Mesenchymal stem cell (in vitro differentiated cells and primary cell): Measurements from ENCODE around the gene ETV3L.
A peak's percentile ranks its signal among the peaks of the same experiment; 100 is the strongest.

ENCODE experiments used
- DNase-seq: peaks from one replicate; pipeline ENCODE4 v3.0.0-alpha.2; 2013
- H2AFZ ChIP-seq: one replicate; pipeline ENCODE4 v1.6.1; 2013; ENCODE audit warnings: low read depth, mild to moderate bottlenecking, control low read depth, inconsistent platforms, low read length, moderate library complexity
- H2AK5ac ChIP-seq: 2 replicates; pipeline ENCODE4 v1.6.1; 2013; ENCODE audit warnings: low read length, moderate library complexity, mild to moderate bottlenecking, inconsistent platforms; ENCODE audit not compliant: severe bottlenecking
- H2BK120ac ChIP-seq: one replicate; pipeline ENCODE4 v1.6.1; 2013; ENCODE audit warnings: low read depth, mild to moderate bottlenecking, inconsistent platforms, low read length, moderate library complexity
- H2BK12ac ChIP-seq, 2 experiments: one replicate each; pipeline ENCODE4 v1.6.1; 2013; ENCODE audit warnings: inconsistent platforms in 2 of 2, low read length in 2 of 2, mild to moderate bottlenecking in 2 of 2, moderate library complexity in 2 of 2, control low read depth in 1 of 2
- H2BK15ac ChIP-seq: one replicate; pipeline ENCODE4 v1.6.1; 2013; ENCODE audit warnings: mild to moderate bottlenecking, low read depth, inconsistent platforms; ENCODE audit not compliant: poor library complexity, severe bottlenecking
- H2BK5ac ChIP-seq: 2 replicates; pipeline ENCODE4 v1.6.1; 2013; ENCODE audit warnings: low read depth, mild to moderate bottlenecking, low read length, control low read depth, inconsistent platforms; ENCODE audit not compliant: poor library complexity, severe bottlenecking
- H3K14ac ChIP-seq, 2 experiments: one replicate each; pipeline ENCODE4 v1.6.1; 2013; ENCODE audit warnings: inconsistent platforms in 2 of 2, low read length in 2 of 2, control low read depth in 1 of 2, mild to moderate bottlenecking in 1 of 2, moderate library complexity in 1 of 2
- H3K18ac ChIP-seq, 2 experiments: one replicate each; pipeline ENCODE4 v1.6.1; 2013; ENCODE audit warnings: inconsistent platforms in 2 of 2, low read length in 2 of 2, control low read depth in 1 of 2, low read depth in 1 of 2, mild to moderate bottlenecking in 1 of 2
- H3K23ac ChIP-seq, 2 experiments: one replicate each; pipeline ENCODE4 v1.6.1; 2013; ENCODE audit warnings: inconsistent platforms in 2 of 2, low read length in 2 of 2, mild to moderate bottlenecking in 2 of 2, moderate library complexity in 2 of 2, control low read depth in 1 of 2
- H3K27ac ChIP-seq: 2 replicates; pipeline ENCODE4 v1.5.1; 2013; ENCODE audit warnings: mild to moderate bottlenecking, moderate library complexity, low read length, control low read depth, inconsistent platforms; ENCODE audit not compliant: poor library complexity, severe bottlenecking
- H3K27me3 ChIP-seq, 2 experiments: 2 replicates each; pipeline versions ENCODE4 v1.6.1 to v1.7.0; 2013; ENCODE audit warnings: low read length in 2 of 2, mild to moderate bottlenecking in 2 of 2, moderate library complexity in 2 of 2, control low read depth in 1 of 2, inconsistent platforms in 1 of 2; ENCODE audit not compliant: control insufficient read depth in 1 of 2, insufficient read depth in 1 of 2
- H3K36me3 ChIP-seq, 2 experiments: 2 replicates each; pipeline versions ENCODE4 v1.6.1 to v1.7.0; 2013; ENCODE audit warnings: low read length in 2 of 2, control low read depth in 1 of 2, inconsistent platforms in 1 of 2, low read depth in 1 of 2, mild to moderate bottlenecking in 1 of 2; ENCODE audit not compliant: insufficient read depth in 2 of 2, control insufficient read depth in 1 of 2
- H3K4ac ChIP-seq, 2 experiments: one replicate each; pipeline ENCODE4 v1.6.1; 2013; ENCODE audit warnings: inconsistent platforms in 2 of 2, low read length in 2 of 2, mild to moderate bottlenecking in 2 of 2, moderate library complexity in 2 of 2, control low read depth in 1 of 2, low read depth in 1 of 2
- H3K4me1 ChIP-seq: 2 replicates; pipeline ENCODE4 v1.6.1; 2013; ENCODE audit warnings: low read depth, low read length, control low read depth; ENCODE audit not compliant: control insufficient read depth, insufficient read depth
- H3K4me2 ChIP-seq: 2 replicates; pipeline ENCODE4 v1.6.1; 2013; ENCODE audit warnings: low read length, mild to moderate bottlenecking, inconsistent platforms; ENCODE audit not compliant: poor library complexity, severe bottlenecking
- H3K4me3 ChIP-seq, 2 experiments: 2 replicates each; pipeline versions ENCODE4 v1.5.1 to v1.7.0; 2013; ENCODE audit warnings: low read length in 2 of 2, mild to moderate bottlenecking in 2 of 2, control low read depth in 1 of 2, low read depth in 1 of 2; ENCODE audit not compliant: insufficient read depth in 1 of 2
- H3K79me1 ChIP-seq: replicated peaks from 2 replicates; pipeline ENCODE4 v1.6.1; 2013; ENCODE audit warnings: mild to moderate bottlenecking, control low read depth, low read length, inconsistent platforms; ENCODE audit not compliant: poor library complexity, severe bottlenecking
- H3K9ac ChIP-seq: 2 replicates; pipeline ENCODE4 v1.7.0; 2013; ENCODE audit warnings: mild to moderate bottlenecking, low read length, moderate library complexity
- H3K9me3 ChIP-seq: 2 replicates; pipeline ENCODE4 v1.7.0; 2013; ENCODE audit warnings: mild to moderate bottlenecking, low read length; ENCODE audit not compliant: control insufficient read depth
- H4K8ac ChIP-seq: one replicate; pipeline ENCODE4 v1.6.1; 2013; ENCODE audit warnings: inconsistent platforms, mild to moderate bottlenecking, low read length, moderate library complexity
- H4K91ac ChIP-seq: one replicate; pipeline ENCODE4 v1.6.1; 2013; ENCODE audit warnings: mild to moderate bottlenecking, low read length, inconsistent platforms
- WGBS: methylation state at CpG from one replicate; pipeline ENCODE4 v1.1.7; 2013; ENCODE audit warnings: mixed read lengths; 5-methylcytosine and 5-hydroxymethylcytosine counted together

The ETV3L gene

GRCh38 chr1:157145076-157145475 is 45.5 kb upstream of the ETV3L start:
- Histone ChIP-seq H3K23ac (no peak overlapping the region), H3K36me3 (no peaks in the 10 kb centered on the region), H3K14ac (no peak overlapping the region), H3K4me3 (no peak overlapping the region), H2BK12ac (no peak overlapping the region), H3K27ac (no peak overlapping the region), H3K27me3 (no peaks in the 10 kb centered on the region), H3K4me1 (no peaks in the 10 kb centered on the region), H4K8ac (no peak overlapping the region), H2AFZ (no peak overlapping the region), H2BK120ac (no peak overlapping the region), H2BK5ac (no peak overlapping the region), H2BK15ac (no peak overlapping the region), H3K9me3 (no peaks in the 10 kb centered on the region), H3K79me1 (no peaks in the 10 kb centered on the region), H3K4me2 (no peak overlapping the region), H3K18ac (no peak overlapping the region), H2AK5ac (no peak overlapping the region), H3K9ac (no peak overlapping the region), H4K91ac (no peak overlapping the region), H3K4ac (no peak overlapping the region)
- DNase-seq, result no peak
- WGBS, result 100% methylated on average over 1 of the region's 1 CpG

GRCh38 chr1:157144509-157144908 is 44.9 kb upstream of the ETV3L start:
- H2AFZ ChIP-seq, result no peak overlapping the region

GRCh38 chr1:157142765-157143423 is 43.3 kb upstream of the ETV3L start:
- no peaks in the 10 kb centered on the region for H3K27me3 ChIP-seq
- no peaks in the 10 kb centered on the region for H3K79me1 ChIP-seq
- H3K36me3 ChIP-seq, result no peaks in the 10 kb centered on the region
- no peak overlapping the region for H3K18ac ChIP-seq
- no peaks in the 10 kb centered on the region for H3K9me3 ChIP-seq
- H3K9ac ChIP-seq, result no peak overlapping the region
- 100% methylated on average over 1 of the region's 3 CpGs for WGBS
- no peak overlapping the region for H2BK12ac ChIP-seq
- H3K27ac ChIP-seq, result no peak overlapping the region
- no peak overlapping the region for H3K14ac ChIP-seq
- no peak overlapping the region for H3K4me2 ChIP-seq
- no peak overlapping the region for H4K8ac ChIP-seq
- no peak overlapping the region for H2AFZ ChIP-seq
- DNase-seq, result no peak
- no peak overlapping the region for H4K91ac ChIP-seq
- no peak overlapping the region for H3K23ac ChIP-seq
- H3K4ac ChIP-seq, result no peak overlapping the region
- no peak overlapping the region for H2BK15ac ChIP-seq
- H2BK5ac ChIP-seq, result no peak overlapping the region
- no peaks in the 10 kb centered on the region for H3K4me1 ChIP-seq
- no peak overlapping the region for H2AK5ac ChIP-seq
- H3K4me3 ChIP-seq, result no peak overlapping the region
- H2BK120ac ChIP-seq, result no peak overlapping the region

More at GRCh38 chr1:157144509-157144908, 44.9 kb upstream of the ETV3L start:
- no peak overlapping the region for H3K4me2 ChIP-seq
- no peak overlapping the region for H2AK5ac ChIP-seq
- H3K9ac ChIP-seq, result no peak overlapping the region
- no peak overlapping the region for H3K4ac ChIP-seq
- H3K9me3 ChIP-seq, result no peaks in the 10 kb centered on the region
- H3K27me3 ChIP-seq, result no peaks in the 10 kb centered on the region
- H2BK12ac ChIP-seq, result no peak overlapping the region
- H2BK120ac ChIP-seq, result no peak overlapping the region
- H4K8ac ChIP-seq, result peak overlapping the region; percentile 13
- no peak overlapping the region for H3K4me3 ChIP-seq
- H2BK5ac ChIP-seq, result no peak overlapping the region
- H3K4me1 ChIP-seq, result no peaks in the 10 kb centered on the region
- no peak overlapping the region for H3K14ac ChIP-seq
- no peaks in the 10 kb centered on the region for H3K36me3 ChIP-seq
- 85% methylated on average over 1 of the region's 1 CpG for WGBS
- H3K18ac ChIP-seq, result no peak overlapping the region
- H4K91ac ChIP-seq, result no peak overlapping the region
- no peak overlapping the region for H2BK15ac ChIP-seq
- H3K27ac ChIP-seq, result no peak overlapping the region
- no peak for DNase-seq
- H3K79me1 ChIP-seq, result no peaks in the 10 kb centered on the region
- no peak overlapping the region for H3K23ac ChIP-seq

- Histone ChIP-seq H3K9me3 (no peaks in the 10 kb centered on the region), H3K4me1 (no peaks in the 10 kb centered on the region), H3K36me3 (no peaks in the 10 kb centered on the region), H2BK5ac (no peak overlapping the region), H4K91ac (no peak overlapping the region), H2BK120ac (no peak overlapping the region), H2AFZ (no peak overlapping the region), H4K8ac (no peak overlapping the region), H3K4me3 (no peak overlapping the region), H3K18ac (no peak overlapping the region), H2BK15ac (no peak overlapping the region), H3K9ac (no peak overlapping the region), H3K27ac (no peak overlapping the region), H3K27me3 (no peaks in the 10 kb centered on the region), H3K4me2 (no peak overlapping the region), H3K79me1 (no peaks in the 10 kb centered on the region), H3K14ac (no peak overlapping the region), H2BK12ac (no peak overlapping the region), H3K23ac (no peak overlapping the region), H2AK5ac (no peak overlapping the region), H3K4ac (no peak overlapping the region)
- DNase-seq, result no peak
- WGBS, result 60% methylated on average over 1 of the region's 2 CpGs
Measured at GRCh38 chr1:157142201-157142600, 42.6 kb upstream of the ETV3L start.
